ENCODE data around the gene UBE2R2.
A peak's percentile ranks its signal among the peaks of the same experiment; 100 is the strongest.

UBE2R2 gene

DNA sequence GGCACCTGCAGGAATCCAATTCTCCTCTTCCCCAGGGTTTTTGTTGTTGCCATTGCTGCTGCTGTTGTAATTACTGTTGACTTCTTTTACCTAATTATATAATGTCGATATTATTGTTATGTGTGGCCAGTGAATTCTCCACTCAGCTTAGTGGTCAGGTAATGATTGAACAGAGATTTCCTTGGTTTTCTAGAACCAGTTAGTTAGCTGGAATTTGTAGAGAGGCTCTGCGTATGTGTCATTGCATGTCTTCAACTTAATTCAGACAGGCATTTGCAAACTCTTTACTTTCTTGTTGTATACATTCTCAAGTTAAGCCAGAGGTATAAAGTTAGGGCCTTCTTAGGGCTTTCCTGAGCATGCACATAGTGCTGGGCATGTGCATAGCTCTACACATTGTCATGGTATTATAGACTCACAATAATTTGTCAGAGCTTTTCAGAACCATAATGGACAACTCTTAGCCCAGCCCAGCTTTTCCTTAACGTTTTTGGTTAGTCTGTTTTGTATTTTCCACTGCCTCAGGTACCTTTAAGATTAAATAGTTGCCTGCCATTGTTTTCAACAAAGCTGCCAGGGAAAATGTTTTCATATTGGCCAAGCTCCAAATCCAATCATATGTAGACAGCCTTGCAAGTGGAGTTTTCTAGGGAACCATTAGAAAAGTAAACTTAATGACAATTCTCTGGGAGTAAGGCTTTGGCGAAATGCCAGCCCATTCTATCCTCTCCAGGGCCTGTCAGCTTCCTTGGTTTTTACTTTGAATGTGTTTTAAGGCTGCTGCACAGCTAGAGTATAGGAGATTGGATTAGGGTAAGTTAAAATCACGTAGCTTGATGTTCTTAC is 68.1 kb downstream of the UBE2R2 start:
- peak; percentile 26 for DNase-seq (ENCODE audit: low spot score)

DNA sequence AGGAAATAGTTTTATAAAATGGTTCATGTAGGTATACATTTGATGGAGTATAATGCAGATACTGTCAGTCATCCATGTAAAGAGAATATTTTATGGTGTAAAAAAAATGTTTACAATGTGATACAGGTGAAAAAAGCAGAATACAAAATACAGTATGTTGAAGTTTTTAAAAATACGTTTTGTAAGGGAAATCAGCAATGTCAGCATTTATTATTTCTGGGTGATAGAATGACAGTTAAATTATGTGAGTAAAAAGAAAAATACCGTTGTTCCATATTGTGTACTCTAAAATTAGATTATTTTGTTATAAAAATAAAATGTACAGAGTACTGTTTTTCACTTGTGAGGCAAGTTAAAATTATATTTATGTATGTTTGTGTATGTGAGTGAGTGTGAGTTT is 69.0 kb downstream of the UBE2R2 start:
- DNase-seq (ENCODE audit: low spot score), result no peak

DNA sequence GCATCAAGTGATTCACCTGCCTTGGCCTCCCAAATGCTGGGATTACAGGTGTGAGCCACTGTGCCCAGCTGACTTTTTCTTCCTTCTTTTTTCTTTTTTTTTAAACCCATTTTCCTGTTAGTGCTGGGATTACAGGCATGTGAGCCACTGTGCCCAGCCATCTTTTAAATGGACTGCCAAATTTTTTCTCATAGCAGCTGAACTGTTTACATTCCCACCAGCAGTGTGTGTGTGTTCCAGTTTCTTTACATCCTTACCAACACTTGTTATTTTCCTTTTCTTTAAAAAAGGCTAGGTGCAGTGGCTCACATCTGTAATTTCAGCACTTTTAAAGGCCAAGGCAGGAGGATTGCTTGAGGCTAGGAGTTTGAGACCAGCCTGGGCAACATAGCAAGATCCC is 76.9 kb downstream of the UBE2R2 start:
- DNase-seq (ENCODE audit: low spot score), result no peak

DNA sequence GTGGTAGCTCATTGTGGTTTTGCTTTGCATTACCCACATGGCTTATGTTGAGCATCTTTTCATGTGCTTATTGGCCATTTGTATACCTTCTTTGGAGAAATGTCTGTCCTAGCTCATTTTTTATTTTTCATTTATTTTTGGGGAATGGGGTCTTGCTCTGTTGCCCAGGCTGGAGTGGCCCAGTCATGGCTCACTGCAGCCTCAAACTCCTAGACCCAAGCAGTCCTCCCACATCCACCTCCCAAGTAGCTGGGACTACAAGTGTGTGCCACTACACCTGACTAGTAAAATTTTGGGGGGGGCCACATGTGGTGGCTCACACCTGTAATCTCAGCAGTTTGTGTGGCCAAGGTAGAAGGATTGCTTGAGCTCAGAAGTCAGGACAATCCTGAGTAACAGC is 77.4 kb downstream of the UBE2R2 start:
- DNase-seq (ENCODE audit: low spot score), result no peak

DNA sequence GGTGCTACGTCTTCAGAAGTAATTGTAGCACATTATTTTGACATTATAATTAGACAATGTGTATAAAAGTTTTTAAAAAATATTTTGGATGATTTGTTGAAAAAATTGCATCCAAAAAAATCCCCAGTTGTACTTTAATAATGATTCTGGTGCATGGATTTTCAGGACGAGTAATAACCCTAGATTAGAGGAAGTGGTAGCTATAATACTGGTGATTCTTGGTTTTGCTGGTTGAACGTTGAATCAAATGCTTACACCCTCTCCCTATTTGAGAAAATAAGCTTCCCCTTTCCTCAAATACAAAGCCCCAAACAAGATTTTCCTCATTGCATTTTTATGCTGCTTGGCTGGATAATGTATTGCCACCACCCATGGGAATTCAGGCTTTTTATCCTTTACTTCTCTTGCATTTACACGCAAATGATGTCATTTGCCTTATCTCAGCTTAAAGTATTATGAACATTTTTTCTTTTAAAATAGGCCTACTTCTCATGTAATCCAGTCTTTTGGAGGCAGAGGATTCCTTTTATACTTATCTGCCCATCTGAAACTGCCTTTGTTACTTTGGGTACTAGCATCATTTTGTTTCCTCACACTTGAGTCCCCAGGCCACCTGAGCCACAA is 86.3 kb downstream of the UBE2R2 start:
- DNase-seq (ENCODE audit: low spot score), result no peak

DNA sequence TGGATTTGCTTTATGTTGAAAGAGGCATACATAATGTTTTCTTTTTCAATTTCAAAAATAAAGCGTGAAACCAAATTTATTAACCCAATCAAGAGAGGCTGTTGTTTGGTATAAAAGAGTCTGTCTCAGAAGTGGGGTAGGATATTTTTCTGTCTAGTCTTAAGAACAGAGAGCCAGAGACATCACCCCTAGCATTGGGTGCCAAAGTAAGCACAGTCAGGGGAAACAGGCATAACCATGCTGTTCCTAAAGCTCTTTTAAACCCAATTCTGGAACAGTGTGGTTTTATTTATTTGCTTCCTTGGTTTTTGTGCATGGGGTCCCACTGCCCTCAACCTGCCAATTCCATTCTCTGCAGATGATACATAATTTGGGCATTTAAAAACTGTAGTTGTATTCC is 88.2 kb downstream of the UBE2R2 start:
- no peak for DNase-seq (ENCODE audit: low spot score)

DNA sequence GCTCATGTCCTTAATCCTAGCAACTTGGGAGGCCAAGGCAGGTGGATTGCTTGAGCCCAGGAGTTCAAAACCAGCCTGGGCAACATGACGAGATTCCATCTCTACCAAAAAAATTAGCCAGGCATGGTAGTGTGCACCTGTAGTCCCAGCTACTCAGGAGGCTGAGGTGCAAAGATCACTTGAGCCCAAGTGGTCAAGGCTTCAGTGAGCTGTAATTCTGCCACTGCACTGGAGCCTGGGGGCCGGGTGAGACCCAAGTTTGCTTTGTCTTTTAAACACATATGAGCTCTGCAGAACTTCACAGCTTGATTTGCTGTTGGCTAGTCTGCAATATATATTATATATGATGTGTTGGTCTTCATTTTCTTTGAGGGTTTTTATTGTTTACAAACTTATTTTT is 89.8 kb downstream of the UBE2R2 start:
- DNase-seq (ENCODE audit: low spot score), result no peak

DNA sequence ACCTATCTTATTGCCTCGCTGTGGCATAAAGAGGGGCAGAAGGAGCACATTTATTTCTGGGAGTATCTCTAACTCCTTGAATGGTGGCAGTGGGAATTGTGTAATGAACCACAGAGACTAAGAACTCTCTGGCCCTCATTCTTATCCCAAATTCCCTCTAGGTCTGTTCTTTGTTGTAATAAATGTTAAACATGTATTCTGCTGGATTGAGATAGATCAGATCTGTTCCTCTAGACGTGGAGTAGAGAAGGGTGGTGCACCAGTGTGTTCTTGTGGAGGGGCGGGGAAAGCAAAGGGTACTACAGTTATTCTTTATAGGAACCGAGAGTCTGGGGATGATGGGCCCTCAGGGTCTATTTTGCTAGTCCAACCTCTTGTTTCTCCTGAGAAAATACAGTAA is 90.4 kb downstream of the UBE2R2 start:
- DNase-seq (ENCODE audit: low spot score), result no peak

DNA sequence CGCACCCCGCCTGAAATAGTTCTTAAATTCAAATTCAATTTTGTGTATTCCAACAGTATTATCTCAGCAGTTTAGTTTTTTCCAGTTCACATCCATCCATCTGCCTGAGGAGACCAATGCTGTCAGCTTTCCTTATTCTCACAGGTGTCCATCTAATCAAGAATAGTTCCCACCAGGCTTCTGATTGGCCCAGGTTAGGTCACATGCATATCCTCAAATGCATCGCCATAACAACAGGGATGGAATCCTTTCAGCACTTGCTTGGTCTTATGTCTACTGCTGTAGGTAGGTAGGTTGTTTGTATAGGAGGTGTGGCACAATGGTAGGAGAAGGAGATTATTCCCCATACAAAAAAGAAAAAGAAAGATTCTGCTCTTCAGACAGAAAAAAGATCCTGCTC is 91.2 kb downstream of the UBE2R2 start:
- no peak for DNase-seq (ENCODE audit: low spot score)

DNA sequence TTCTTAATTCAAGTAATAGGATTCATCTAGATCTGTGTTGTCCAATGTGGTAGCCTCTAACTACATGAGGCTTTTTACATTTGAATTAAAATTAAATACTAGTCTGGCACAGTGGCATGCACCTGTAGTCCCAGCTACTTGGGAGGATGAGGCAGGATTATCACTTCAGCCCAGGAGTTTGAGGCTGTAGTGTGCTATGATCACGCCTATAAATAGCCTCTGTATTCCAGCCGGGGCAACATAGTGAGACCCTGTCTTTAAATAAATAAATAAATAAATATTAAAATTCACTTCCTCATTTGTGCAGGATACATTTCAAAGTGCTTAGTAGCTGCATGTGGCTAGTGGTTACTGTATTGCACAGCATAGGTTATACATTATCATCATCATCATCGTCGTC is 91.8 kb downstream of the UBE2R2 start:
- DNase-seq (ENCODE audit: low spot score), result no peak

DNA sequence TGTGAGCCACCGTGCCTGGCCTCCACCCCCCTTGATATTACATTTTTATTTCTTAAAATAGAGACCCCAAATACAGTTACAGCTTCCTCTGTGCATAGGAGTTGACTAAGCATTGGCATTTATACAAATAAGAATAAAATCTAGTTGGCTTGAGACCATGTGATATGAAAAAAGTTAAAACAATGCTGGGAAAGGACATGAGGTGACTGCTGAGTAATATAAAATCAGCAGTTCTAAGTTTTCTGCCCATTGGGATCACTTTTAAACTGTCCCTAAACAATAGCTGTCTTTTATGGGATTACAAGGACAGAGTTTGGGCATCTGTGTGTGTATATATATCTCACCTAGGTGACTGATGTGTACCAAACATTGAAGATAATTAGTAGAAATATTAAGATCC is 96.6 kb downstream of the UBE2R2 start:
- no peak for DNase-seq (ENCODE audit: low spot score)

DNA sequence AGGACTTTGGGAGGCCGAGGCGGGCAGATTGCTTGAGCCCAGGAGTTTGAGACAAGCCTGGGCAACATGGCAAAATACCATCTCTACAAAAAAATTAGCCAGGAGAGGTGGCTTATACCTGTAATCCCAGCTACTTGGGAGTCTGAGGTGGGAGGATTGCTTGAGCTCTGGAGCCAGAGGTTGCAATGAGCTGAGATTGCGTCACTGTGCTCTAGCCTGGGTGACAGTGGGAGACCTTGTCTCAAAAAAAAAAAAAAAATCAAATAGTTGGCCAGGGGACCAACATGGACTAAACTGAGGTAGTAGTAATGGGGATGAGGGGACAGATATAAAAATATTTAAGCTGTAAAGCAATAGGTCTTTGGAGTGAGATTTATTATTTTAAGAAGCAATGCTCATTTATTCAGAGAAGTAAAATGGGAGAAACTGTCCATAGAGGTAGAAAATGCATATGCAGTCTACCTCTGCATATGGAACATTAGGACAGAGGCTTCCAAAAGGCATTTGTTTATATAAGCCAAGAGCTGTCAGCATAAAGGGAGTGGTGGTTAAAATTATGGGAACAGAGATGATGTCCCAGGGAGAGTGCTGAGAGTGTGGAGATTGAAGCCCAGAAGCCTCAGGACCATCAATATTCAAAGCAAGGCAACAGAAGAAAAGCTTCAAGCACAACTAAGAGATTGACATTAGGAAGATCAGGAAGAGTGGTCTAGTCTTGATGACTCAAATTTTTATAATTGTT is 98.1 kb downstream of the UBE2R2 start:
- no peak for DNase-seq (ENCODE audit: low spot score)

DNA sequence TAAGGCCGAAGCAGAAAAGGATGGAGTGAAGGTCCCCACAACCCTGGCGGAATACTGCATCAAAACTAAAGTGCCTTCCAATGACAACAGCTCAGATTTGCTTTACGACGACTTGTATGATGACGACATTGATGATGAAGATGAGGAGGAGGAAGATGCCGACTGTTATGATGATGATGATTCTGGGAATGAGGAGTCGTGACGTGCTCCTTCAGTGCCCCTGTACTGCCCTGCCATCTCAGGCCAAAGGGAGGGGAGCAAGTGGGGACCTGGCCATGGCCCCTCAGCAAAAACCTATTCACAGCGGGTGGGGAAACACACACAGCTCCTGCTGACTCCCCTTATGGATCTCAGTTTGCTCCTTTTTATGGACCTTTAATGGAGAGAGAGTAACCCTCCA is 100.1 kb downstream of the UBE2R2 start:
- DNase-seq (ENCODE audit: low spot score), result no peak

DNA sequence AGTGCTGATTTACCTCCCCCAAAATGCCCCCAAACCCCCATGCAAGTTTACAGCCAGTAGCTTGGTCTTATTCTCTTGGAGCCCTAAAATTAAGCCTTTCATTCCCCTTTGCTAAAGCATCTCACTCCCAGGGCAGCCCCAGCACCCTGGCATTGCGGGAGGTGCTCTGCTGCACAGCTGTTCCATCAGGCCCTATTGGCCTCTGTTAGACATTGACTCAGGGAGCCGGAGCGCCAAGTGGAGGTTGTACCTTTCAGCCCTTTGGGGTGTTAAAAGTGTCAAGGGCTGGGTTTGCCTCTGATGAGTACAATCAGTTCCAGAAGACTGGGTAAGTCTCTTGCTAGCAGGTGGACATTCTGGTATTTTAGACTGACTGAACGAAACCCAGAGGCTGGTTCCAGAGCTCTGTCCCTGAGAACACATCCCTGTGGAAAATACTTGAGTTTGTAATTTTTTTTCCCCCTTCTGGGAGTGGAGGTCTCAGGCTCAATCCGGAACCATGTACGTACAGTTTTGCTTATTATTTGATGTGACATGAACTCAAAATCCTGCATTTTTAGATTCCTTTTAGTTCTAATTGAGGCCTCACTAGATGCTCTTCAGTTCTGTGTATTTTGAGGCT is 102.4 kb downstream of the UBE2R2 start:
- no peak for DNase-seq (ENCODE audit: low spot score)

DNA sequence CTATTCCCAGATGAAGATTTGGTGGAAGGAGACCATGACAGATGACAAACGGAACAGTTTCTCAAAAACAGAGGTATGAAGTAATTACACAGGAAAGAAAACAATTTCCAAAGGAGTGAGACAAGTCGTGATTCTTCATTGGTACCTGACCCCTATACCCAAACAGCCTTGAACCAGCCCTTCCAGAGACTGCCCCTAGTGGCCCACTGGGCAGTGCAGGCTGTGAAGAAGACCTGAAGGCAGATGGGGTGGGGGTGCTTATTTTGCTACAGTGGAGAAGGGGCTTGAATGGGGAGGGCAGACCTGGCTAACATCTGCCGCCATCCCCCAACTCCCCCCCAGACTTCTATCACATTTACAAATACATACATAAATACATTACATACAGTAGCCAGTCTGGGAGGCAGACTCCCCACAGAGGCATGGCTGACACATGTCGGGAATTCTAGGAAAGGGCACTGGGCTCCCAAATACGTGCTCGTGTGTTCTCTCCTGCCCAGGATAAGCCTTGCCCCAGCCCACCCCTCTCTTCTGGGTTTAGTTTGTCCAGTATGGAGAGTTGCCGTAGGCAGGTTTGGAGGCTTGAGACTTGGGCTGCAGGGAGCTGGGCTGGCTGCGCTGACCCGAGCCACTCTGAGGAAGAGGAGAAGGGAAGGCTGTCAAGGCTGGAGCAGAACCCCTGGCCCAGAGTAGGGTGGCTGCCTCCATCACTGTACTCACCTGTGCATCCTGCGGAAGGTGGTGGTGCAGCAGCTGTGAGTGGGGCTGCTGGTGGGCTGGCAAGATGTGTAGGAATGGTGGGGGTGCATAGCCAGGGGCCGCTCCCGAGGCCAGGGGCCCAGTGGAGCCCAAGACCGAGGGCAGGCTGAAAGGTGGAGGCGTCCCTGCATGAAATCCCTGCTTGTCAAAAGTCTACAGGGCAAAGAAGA is 105.3 kb downstream of the UBE2R2 start:
- no peak for DNase-seq (ENCODE audit: low spot score)

DNA sequence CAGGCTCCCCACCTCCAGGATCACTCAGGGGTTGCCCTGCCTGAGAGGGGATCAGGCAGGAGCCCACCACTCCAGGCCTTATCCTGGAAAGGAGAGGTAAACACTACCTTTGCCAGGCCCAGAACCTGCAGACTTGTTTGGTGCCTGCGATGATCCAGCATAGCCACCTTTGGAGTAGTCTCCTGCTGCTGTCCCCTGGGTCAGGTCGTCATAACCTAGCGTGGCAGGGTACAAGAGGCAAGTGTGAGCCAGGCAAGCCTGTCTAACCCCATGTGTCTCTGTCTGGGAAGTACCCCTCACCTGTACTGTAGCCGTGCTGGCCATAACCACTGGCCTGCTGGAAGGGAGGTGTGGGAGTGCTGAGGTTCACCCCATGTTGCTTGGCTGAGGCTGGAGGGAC is 106.1 kb downstream of the UBE2R2 start:
- DNase-seq (ENCODE audit: low spot score), result no peak

DNA sequence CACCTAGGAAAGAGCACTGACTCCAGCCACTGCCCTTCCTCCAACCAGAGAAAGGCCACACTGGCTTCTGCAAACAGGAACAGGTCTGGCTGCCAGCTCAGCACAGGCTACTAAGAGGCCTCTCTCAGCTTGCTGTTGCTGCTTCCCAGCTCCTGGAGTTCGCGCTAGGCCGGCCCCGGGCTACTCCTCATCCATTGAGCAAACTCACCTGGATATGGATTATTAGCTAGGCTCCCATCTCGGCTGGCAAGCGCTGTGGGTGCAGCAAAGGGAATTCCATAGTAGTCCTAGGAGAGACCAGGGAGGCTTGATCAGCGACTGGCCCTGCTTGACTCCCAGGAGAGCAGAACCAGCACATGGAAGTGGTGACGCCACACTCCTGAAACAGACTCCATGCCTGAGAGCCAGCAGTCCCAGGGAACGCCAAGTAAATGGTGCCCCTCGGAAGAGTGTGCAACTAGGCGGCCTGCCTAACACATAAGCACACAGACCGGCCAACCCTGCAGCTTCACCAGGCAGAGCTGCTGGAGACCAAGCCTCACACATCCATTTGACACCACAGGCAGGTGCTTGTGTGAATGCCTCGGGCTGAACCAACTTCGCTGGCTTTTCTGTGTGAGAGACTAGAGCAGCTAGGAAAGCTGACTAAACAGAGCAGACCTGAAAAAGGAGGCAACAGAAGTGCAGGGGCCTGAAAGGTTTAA is 107.2 kb downstream of the UBE2R2 start:
- DNase-seq (ENCODE audit: low spot score), result no peak

DNA sequence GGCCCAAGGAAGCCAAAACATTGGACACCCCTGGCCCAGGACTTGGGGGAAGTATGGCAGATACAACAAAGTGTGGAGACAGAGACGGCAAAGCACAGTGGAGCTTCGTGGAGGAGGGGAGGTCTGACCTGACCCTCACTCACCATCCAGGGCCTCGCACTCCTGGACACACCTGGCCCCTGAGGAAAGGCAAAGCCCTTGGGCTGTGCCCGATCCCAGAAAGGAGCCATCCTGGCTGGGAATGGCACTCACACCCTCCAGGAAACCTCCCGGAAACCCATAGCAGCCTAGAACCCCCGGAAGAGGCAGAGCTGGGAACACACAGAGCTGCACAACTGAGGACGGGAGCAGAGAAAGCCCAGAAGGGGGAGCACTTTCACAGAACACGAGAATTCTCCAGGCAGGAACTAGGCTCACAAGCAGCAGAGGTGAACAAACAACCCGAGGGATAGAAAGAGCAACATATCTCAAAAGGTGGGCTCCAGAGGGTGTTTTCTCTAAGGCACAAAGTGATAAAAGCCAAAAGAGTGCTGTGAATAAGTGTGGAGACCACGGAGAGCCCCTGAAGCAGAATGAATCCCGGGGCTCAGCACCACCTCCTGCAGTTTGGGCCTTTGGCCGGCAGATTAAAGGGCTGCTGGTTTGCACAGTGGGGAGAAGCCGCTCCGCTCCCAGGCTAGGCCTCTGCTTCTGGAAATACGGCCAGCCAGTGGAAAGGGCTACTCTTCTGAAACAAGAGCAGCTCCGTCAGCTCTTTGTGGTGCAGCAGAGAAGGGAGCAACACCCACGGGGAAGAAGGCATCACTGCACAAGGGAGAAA is 108.2 kb downstream of the UBE2R2 start:
- peak; percentile 80 for DNase-seq (ENCODE audit: low spot score)

DNA sequence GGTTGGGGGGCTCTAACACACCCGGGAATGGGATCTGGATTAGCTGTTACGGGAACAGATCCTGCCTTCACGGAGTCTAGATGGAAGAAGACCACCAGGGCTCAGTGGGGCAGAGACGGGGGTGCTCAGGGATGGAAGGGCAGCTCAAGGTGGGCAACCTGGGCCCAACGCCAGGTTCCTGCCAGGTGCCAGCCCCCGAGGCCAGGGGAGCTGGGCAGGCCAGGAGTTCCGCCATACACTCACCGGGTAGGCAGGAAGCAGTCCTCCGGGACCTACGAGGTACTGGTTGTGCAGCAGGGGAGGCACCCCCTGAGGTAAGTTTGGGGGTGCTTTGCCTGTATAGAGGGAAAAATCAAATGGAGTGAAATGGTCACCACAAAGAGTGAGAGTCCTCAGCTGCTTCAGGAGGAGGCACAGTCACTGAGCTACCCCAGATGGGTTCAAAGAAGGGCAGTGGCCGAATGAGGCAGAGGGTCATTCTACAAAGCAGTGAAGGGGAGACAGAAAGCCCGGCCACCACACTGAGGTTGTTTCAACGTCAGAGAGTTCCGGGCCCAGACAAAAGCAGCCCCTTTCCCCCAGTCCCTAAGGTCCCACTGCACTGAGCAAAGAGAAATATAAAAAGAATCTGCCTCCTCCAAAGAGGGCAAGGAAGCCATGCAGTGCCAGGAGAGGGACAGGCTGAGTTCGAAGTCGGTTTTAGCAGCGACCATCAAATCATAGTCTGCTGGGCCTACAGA is 110.0 kb downstream of the UBE2R2 start:
- DNase-seq (ENCODE audit: low spot score), result no peak

Measured in pons (tissue), 1 donor.